Neural cell (in vitro differentiated cells): ENCODE results near the gene CBFA2T3. TPM values are rescaled to one million over a fixed set of nuclear protein-coding genes. Genes with fewer than 3 reads are reported as not detected.

Experiments used
- H2AFZ ChIP-seq: fragments of 200-600, 300-800 bp; sonication (generic), shearing (Covaris generic); 2 replicates; pipeline ENCODE4 v1.6.0; 2014; ENCODE audit warnings: low read depth, mild to moderate bottlenecking, antibody characterized with exemption, low read length, moderate library complexity
- H3F3A ChIP-seq: fragments of 200-600 bp; shearing (Covaris generic); 2 replicates; pipeline ENCODE4 v1.6.1; 2016; ENCODE audit warnings: mild to moderate bottlenecking, moderate library complexity, mixed read lengths, antibody characterized with exemption, low read length; ENCODE audit not compliant: insufficient read depth, poor library complexity, severe bottlenecking
- H3K27ac ChIP-seq: fragments of 200-600, 300-800 bp; sonication (generic), shearing (Covaris generic); 2 replicates; pipeline ENCODE4 v1.5.1; 2014; ENCODE audit warnings: mild to moderate bottlenecking, low read length, moderate library complexity
- H3K27me3 ChIP-seq: fragments of 300-800, 200-600 bp; sonication (generic), shearing (Covaris generic); 2 replicates; pipeline ENCODE4 v1.6.0; 2014; ENCODE audit warnings: mild to moderate bottlenecking, low read depth, low read length, moderate library complexity; ENCODE audit not compliant: insufficient read depth
- H3K36me3 ChIP-seq: fragments of 300-800, 200-600 bp; sonication (generic), shearing (Covaris generic); 2 replicates; pipeline ENCODE4 v1.5.1; 2014; ENCODE audit warnings: mild to moderate bottlenecking, antibody characterized with exemption, low read length, moderate library complexity; ENCODE audit not compliant: insufficient read depth
- H3K4me2 ChIP-seq: fragments of 300-800, 200-600 bp; sonication (generic), shearing (Covaris generic); 2 replicates; pipeline ENCODE4 v1.6.0; 2014; ENCODE audit warnings: mild to moderate bottlenecking, low read length
- H3K4me3 ChIP-seq: fragments of 300-800, 200-600 bp; sonication (generic), shearing (Covaris generic); 2 replicates; pipeline ENCODE4 v1.5.1; 2014; ENCODE audit warnings: mild to moderate bottlenecking, low read length, moderate library complexity
- H3K79me2 ChIP-seq: fragments of 200-600 bp; shearing (Covaris generic); replicated peaks from 2 replicates; pipeline ENCODE4 v1.6.0; 2014; ENCODE audit warnings: mild to moderate bottlenecking, low read length, moderate library complexity; ENCODE audit not compliant: insufficient read depth
- H3K9ac ChIP-seq: fragments of 300-800, 200-600 bp; sonication (generic), shearing (Covaris generic); 2 replicates; pipeline ENCODE4 v1.6.1; 2016; ENCODE audit warnings: mild to moderate bottlenecking, low read length, mixed read lengths
- H3K9me2 ChIP-seq: fragments of 200-600 bp; shearing (Covaris generic); 2 replicates; pipeline ENCODE4 v1.6.1; 2016; ENCODE audit warnings: mild to moderate bottlenecking, low read length, mixed read lengths; ENCODE audit not compliant: insufficient read depth
- H3K9me3 ChIP-seq: fragments of 200-600, 300-800 bp; sonication (generic), shearing (Covaris generic); 2 replicates; pipeline ENCODE4 v1.6.1; 2016; ENCODE audit warnings: mild to moderate bottlenecking, mixed run types, low read length, moderate library complexity, mixed read lengths
- H4K20me1 ChIP-seq: fragments of 200-600 bp; shearing (Covaris generic); 2 replicates; pipeline ENCODE4 v1.6.1; 2016; ENCODE audit warnings: mild to moderate bottlenecking, mixed run types; ENCODE audit not compliant: insufficient read depth
- CTCF ChIP-seq: fragments of 450-650 bp; IDR thresholded peaks from 2 replicates; pipeline ENCODE4 v1.5.1; 2014; ENCODE audit warnings: antibody characterized with exemption, mild to moderate bottlenecking, moderate library complexity; ENCODE audit not compliant: poor library complexity, severe bottlenecking
- EP300 ChIP-seq: fragments of 450-650 bp; conservative IDR thresholded peaks from 2 replicates; pipeline ENCODE4 v1.6.1; 2014; ENCODE audit warnings: antibody characterized with exemption, mild to moderate bottlenecking, moderate library complexity; ENCODE audit not compliant: poor library complexity, severe bottlenecking
- EZH2 ChIP-seq: fragments of 200-600, 300-800 bp; shearing (Covaris generic), sonication (generic); IDR thresholded peaks from 2 replicates; pipeline ENCODE4 v1.6.1; 2014; ENCODE audit warnings: antibody characterized with exemption, low read length, borderline replicate concordance, mild to moderate bottlenecking; ENCODE audit not compliant: insufficient read depth, poor library complexity, severe bottlenecking
- MXI1 ChIP-seq: fragments of 450-650 bp; conservative IDR thresholded peaks from 2 replicates; pipeline ENCODE4 v1.6.1; 2014; ENCODE audit warnings: antibody characterized with exemption, mild to moderate bottlenecking; ENCODE audit not compliant: poor library complexity, severe bottlenecking
- POLR2AphosphoS5 ChIP-seq: IDR thresholded peaks from 2 replicates; pipeline ENCODE4 v1.6.1; 2012
- RAD21 ChIP-seq: fragments of 450-650 bp; conservative IDR thresholded peaks from 2 replicates; pipeline ENCODE4 v1.6.1; 2014; ENCODE audit warnings: antibody characterized with exemption, mild to moderate bottlenecking, moderate library complexity
- REST ChIP-seq: IDR thresholded peaks from 2 replicates; pipeline ENCODE4 v1.6.1; 2012; ENCODE audit warnings: borderline replicate concordance
- SMC3 ChIP-seq: fragments of 450-650 bp; conservative IDR thresholded peaks from 2 replicates; pipeline ENCODE4 v1.6.1; 2014; ENCODE audit warnings: antibody characterized with exemption, mild to moderate bottlenecking, moderate library complexity; ENCODE audit not compliant: poor library complexity
- TAF1 ChIP-seq: IDR thresholded peaks from 2 replicates; pipeline ENCODE4 v1.6.1; 2012; ENCODE audit warnings: low read depth
- polyA plus RNA-seq: library from polyadenylated mRNA; depleted of rRNA; stranded (reverse); fragments of >200 nt; gene quantifications from 2 replicates; pipeline ENCODE4 v1.2.3, GENCODE V29; 2014

Gene CBFA2T3
- polyA plus RNA-seq, 1 donor from 2014 or later, result 2.1 TPM

GRCh38 chr16:88917915-88918627, 58.9 kb downstream of the CBFA2T3 start:
- no peaks in the 10 kb centered on the region for H3F3A ChIP-seq
- H3K27me3 ChIP-seq, result no peaks in the 10 kb centered on the region
- H3K4me3 ChIP-seq, result no peak overlapping the region
- H3K9ac ChIP-seq, result no peak overlapping the region
- H3K79me2 ChIP-seq, result no peaks in the 10 kb centered on the region
- H3K27ac ChIP-seq, result no peak overlapping the region
- no peaks in the 10 kb centered on the region for H4K20me1 ChIP-seq
- no peaks in the 10 kb centered on the region for H3K9me2 ChIP-seq
- TF ChIP-seq MXI1 (no peak), TAF1 (no peak), REST (no peak), EZH2 (no peak)
- no peaks in the 10 kb centered on the region for H3K36me3 ChIP-seq
- no peaks in the 10 kb centered on the region for H3K9me3 ChIP-seq
- H2AFZ ChIP-seq, result no peak overlapping the region
- no peak overlapping the region for H3K4me2 ChIP-seq

GRCh38 chr16:88917146-88917914, 59.7 kb downstream of the CBFA2T3 start:
- H3K79me2 ChIP-seq, result no peaks in the 10 kb centered on the region
- H3K36me3 ChIP-seq, result no peaks in the 10 kb centered on the region
- no peaks in the 10 kb centered on the region for H3K9me3 ChIP-seq
- TF ChIP-seq EZH2 (no peak), CTCF (no peak), EP300 (no peak), SMC3 (no peak), RAD21 (no peak), TAF1 (no peak), MXI1 (no peak), POLR2AphosphoS5 (no peak), REST (no peak)
- H3K4me2 ChIP-seq, result no peak overlapping the region
- no peaks in the 10 kb centered on the region for H3F3A ChIP-seq
- H3K27me3 ChIP-seq, result no peaks in the 10 kb centered on the region
- no peak overlapping the region for H2AFZ ChIP-seq
- no peak overlapping the region for H3K4me3 ChIP-seq
- no peak overlapping the region for H3K27ac ChIP-seq
- no peaks in the 10 kb centered on the region for H3K9me2 ChIP-seq
- H4K20me1 ChIP-seq, result no peaks in the 10 kb centered on the region
- no peak overlapping the region for H3K9ac ChIP-seq
